ENCODE data around the gene UGT3A2. TPM values are rescaled to one million over a fixed set of nuclear protein-coding genes. Genes with fewer than 3 reads are reported as not detected.

The UGT3A2 gene
- total RNA-seq, 1 experiment from 2014 or later, result 13.7 TPM

DNA sequence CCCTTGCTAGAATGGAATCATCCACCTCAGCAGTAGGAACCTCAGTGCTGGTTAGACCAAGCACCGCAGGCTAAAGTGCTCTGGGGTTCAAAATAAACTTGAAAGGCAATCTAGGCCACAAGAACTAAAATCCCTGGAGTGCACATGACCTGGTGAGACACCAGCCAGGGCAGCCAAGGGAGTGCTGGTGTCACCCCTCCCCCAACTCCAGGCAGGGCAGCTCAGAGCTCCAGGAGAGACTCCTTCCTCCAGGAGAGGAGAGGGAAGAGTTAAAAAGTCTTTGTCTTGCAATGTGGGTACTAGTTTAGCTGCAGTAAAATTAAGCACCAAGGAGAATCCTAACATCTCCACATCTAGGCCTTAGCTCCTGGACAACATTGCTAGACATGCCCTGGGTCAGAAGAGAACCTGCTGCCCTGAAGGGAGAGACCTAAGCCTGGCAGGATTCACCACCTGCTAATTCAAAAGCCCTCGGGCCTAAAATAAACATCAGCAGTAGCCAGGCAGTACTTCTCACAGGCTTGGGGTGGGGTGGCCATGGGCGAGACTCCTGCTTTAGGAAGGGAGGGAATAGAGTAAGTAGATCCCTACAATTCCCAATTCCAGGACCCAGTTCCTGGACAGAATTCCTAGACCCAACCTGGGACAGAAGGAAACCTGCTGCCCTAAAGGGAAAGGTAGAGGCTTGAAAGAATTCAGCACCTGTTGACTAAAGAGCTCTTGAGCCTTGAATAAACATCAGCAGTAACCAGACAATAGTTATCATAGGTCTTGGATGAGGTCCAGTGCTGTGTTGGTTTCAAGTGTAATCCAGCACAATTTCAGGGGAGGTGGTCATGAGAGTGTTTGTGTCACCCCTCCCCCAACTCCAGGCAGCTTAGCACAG lies 25.8 kb downstream of the UGT3A2 start:
- Histone ChIP-seq H4K8ac (replicated peaks; ENCODE audit: insufficient read length, low read depth, low read length) (no peak overlapping the region), H3K14ac (ENCODE audit: insufficient read depth, low read length) (no peak overlapping the region), H2AK5ac (ENCODE audit: insufficient read length, low read length) (no peak overlapping the region), H2BK12ac (ENCODE audit: insufficient read length, low read depth, low read length) (no peak overlapping the region), H2BK15ac (ENCODE audit: low read depth, low read length) (no peak overlapping the region), H3K79me2 (ENCODE audit: insufficient read depth, low read length) (no peaks in the 10 kb centered on the region), H2BK20ac (ENCODE audit: low read depth, low read length, poor library complexity, severe bottlenecking) (no peak overlapping the region), H3K9me3 (ENCODE audit: control insufficient read depth, low read depth, low read length) (no peaks in the 10 kb centered on the region), H3T11ph (ENCODE audit: low read length) (no peak overlapping the region), H3K18ac (ENCODE audit: insufficient read length, low read depth, low read length) (no peak overlapping the region), H4K5ac (ENCODE audit: insufficient read length, low read depth, low read length) (no peak overlapping the region), H3K4me2 (ENCODE audit: insufficient read depth, insufficient read length, low read length) (no peak overlapping the region), H3K4me1 (ENCODE audit: insufficient read depth, low read length) (peaks cover 4% of the 10 kb centered on the region; the same call in 1 of the 2 replicates), H3K79me1 (ENCODE audit: insufficient read depth, low read depth, low read length, poor library complexity, severe bottlenecking) (no peaks in the 10 kb centered on the region), H3K23me2 (ENCODE audit: insufficient read length, low read depth, low read length, poor library complexity, severe bottlenecking) (no peaks in the 10 kb centered on the region), H3K27ac (ENCODE audit: insufficient read length, low read depth, low read length) (no peak overlapping the region), H3K23ac (ENCODE audit: insufficient read length, low read depth, low read length) (no peak overlapping the region), H3K27me3 (ENCODE audit: insufficient read depth, low read length) (no peaks in the 10 kb centered on the region), H2BK120ac (ENCODE audit: low read depth, low read length, poor library complexity, severe bottlenecking) (no peak overlapping the region), H3K56ac (ENCODE audit: insufficient read length, low read depth, low read length) (no peak overlapping the region), H2BK5ac (ENCODE audit: insufficient read length, low read length) (no peak overlapping the region), H3K9ac (ENCODE audit: extremely low read depth, insufficient read length, low read length) (no peak overlapping the region), H3K4ac (ENCODE audit: low read depth, low read length) (no peak overlapping the region), H4K91ac (ENCODE audit: insufficient read length, low read depth, low read length) (no peak overlapping the region), H2AFZ (ENCODE audit: low read length) (no peak overlapping the region), H4K20me1 (ENCODE audit: control insufficient read depth, insufficient read depth, insufficient read length) (no peaks in the 10 kb centered on the region)
- Mint-ChIP-seq H3K27me3 (ENCODE audit: low read depth) (no peaks in the 10 kb centered on the region), H3K36me3 (ENCODE audit: insufficient read depth in 1 of 3, low read depth in 3 of 3) (no peaks in the 10 kb centered on the region; a peak in 2 of 7 replicates), H3K4me1 (peaks cover 14% of the 10 kb centered on the region in 2 experiments), H3K4me3 (no peak overlapping the region), H3K27ac (0 out of 7 replicates have a peak overlapping the region, but pooled peaks of 1 of the 3 experiments have one; percentile 14), H3K9me3 (no peaks in the 10 kb centered on the region)
- no CpG with 5 or more reads among the region's 3 CpGs for WGBS (ENCODE audit: extremely low coverage, insufficient read length, low lambda C conversion rate)
- DNase-seq, result no peak
- TF ChIP-seq, protein P1, sequence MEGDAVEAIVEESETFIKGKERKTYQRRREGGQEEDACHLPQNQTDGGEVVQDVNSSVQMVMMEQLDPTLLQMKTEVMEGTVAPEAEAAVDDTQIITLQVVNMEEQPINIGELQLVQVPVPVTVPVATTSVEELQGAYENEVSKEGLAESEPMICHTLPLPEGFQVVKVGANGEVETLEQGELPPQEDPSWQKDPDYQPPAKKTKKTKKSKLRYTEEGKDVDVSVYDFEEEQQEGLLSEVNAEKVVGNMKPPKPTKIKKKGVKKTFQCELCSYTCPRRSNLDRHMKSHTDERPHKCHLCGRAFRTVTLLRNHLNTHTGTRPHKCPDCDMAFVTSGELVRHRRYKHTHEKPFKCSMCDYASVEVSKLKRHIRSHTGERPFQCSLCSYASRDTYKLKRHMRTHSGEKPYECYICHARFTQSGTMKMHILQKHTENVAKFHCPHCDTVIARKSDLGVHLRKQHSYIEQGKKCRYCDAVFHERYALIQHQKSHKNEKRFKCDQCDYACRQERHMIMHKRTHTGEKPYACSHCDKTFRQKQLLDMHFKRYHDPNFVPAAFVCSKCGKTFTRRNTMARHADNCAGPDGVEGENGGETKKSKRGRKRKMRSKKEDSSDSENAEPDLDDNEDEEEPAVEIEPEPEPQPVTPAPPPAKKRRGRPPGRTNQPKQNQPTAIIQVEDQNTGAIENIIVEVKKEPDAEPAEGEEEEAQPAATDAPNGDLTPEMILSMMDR (conservative IDR thresholded peaks at IDR 0.05), result no peak

All from H9 (cell line).